ENCODE results near the gene ABCB8.
A peak's percentile ranks its signal among the peaks of the same experiment; 100 is the strongest.

ABCB8 gene

GRCh38 chr7:151066273-151066974, 38.2 kb downstream of the ABCB8 start:
- H3K36me3 ChIP-seq (replicated peaks) = peaks cover 69% of the 10 kb centered on the region
- no peak for DNase-seq
- H3K27ac ChIP-seq = no peak overlapping the region
- in situ Hi-C loops (cut with HindIII; ENCODE audit: low pct_ligation_motif_present, low sequenced_read_pairs) = no loop called here
- H3K4me3 ChIP-seq (ENCODE audit: low read depth, low read length) = no peak overlapping the region
- TF ChIP-seq CTCF (IDR thresholded peaks at IDR 0.05; ENCODE audit: low read depth, low read length, missing control alignments) = no peak
- H3K27me3 ChIP-seq (replicated peaks) = no peaks in the 10 kb centered on the region

DNA sequence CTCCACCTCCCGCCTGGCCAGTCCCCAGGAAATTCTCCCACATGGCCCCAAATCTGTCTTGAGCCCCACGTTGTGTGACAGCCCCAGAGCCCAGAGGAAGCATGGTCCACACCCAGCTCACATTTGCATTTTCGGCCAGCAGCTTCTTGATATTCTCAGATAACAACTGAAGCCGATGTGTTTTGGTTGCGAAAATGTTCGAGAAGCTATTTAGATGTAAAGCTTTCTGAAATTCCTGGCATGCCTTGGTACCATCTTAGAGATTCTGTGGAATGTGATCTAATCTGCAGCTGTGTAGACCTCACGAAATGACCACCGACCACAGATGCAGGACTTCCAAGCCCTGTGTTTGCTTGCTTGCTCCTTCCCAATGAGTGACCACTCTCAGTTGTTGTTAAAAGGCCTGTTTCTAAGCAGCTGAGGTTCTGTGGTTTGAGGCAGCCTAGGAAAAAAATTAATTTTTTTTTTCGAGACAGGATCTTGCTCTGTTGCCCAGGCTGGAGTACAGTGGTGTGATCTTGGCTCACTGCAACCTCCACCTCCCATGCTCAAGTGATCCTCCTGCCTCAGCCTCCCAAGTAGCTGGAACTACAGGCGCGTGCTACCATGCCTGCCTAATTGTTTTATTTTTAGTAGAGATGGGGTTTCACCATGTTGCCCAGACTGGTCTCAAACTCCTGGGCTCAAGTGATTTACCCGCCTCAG, 40.0 kb downstream of the ABCB8 start:
- peak overlapping the region; percentile 51 for H3K27ac ChIP-seq
- H3K27me3 ChIP-seq (replicated peaks) = no peaks in the 10 kb centered on the region
- peaks cover 81% of the 10 kb centered on the region for H3K36me3 ChIP-seq (replicated peaks)
- DNase-seq = peak; percentile 79
- in situ Hi-C loops (cut with HindIII; ENCODE audit: low pct_ligation_motif_present, low sequenced_read_pairs) = no loop called here
- H3K4me3 ChIP-seq (ENCODE audit: low read depth, low read length) = no peak overlapping the region
- no peak for TF ChIP-seq CTCF (IDR thresholded peaks at IDR 0.05; ENCODE audit: low read depth, low read length, missing control alignments)

DNA sequence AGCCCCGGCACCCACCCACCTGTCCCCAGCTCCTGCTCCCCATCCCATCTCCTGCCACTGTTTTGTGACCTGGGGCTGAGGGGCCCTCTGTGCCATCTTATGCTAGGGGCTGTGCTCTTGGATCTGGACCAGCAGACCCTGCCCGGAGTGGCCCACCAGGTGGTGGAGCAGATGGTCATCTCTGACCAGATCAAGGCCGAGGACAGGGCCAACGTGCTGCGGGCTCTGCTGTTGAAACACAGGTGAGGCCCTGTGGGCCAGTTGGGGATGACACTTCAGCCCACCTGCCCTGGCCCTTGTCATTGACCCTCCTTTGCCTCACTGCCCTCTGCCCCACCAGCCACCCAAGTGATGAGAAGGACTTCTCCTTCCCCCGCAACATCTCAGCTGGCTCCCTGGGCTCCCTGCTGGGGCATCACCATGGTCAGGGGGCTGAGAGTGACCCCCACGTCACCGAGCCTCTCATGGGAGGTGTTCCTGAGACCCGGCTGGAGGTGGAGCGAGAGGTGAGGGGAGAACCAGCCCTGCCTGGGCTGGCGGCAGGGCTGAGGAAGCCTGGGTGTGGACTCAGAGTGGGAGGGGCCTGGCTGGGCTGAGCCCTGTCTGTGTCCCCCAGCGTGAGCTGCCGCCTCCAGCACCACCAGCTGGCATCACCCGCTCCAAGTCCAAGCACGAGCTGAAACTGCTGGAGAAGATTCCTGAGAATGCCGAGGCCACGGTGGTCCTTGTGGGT, 41.8 kb downstream of the ABCB8 start:
- TF ChIP-seq CTCF (IDR thresholded peaks at IDR 0.05; ENCODE audit: low read depth, low read length, missing control alignments) = no peak
- Histone ChIP-seq H3K4me3 (ENCODE audit: low read depth, low read length) (no peak overlapping the region), H3K27me3 (replicated peaks) (no peaks in the 10 kb centered on the region), H3K27ac (no peak overlapping the region), H3K36me3 (replicated peaks) (peaks cover 87% of the 10 kb centered on the region)
- no peak for DNase-seq
- in situ Hi-C loops (cut with HindIII; ENCODE audit: low pct_ligation_motif_present, low sequenced_read_pairs) = no loop called here

- no peak overlapping the region for H3K27ac ChIP-seq
- H3K36me3 ChIP-seq (replicated peaks) = peaks cover 90% of the 10 kb centered on the region
- in situ Hi-C loops (cut with HindIII; ENCODE audit: low pct_ligation_motif_present, low sequenced_read_pairs) = no loop called here
- no peak for DNase-seq
- H3K4me3 ChIP-seq (ENCODE audit: low read depth, low read length) = no peak overlapping the region
- H3K27me3 ChIP-seq (replicated peaks) = no peaks in the 10 kb centered on the region
- no peak for TF ChIP-seq CTCF (IDR thresholded peaks at IDR 0.05; ENCODE audit: low read depth, low read length, missing control alignments)
These were observed 42.3 kb downstream of the ABCB8 start for GRCh38 chr7:151070574-151070960.

- H3K27me3 ChIP-seq (replicated peaks) = no peaks in the 10 kb centered on the region
- no peak for TF ChIP-seq CTCF (IDR thresholded peaks at IDR 0.05; ENCODE audit: low read depth, low read length, missing control alignments)
- H3K36me3 ChIP-seq (replicated peaks) = peaks cover 90% of the 10 kb centered on the region
- H3K27ac ChIP-seq = no peak overlapping the region
- DNase-seq = no peak
- in situ Hi-C loops (cut with HindIII; ENCODE audit: low pct_ligation_motif_present, low sequenced_read_pairs) = no loop called here
- H3K4me3 ChIP-seq (ENCODE audit: low read depth, low read length) = no peak overlapping the region
These were observed 43.0 kb downstream of the ABCB8 start for GRCh38 chr7:151071032-151071866.

Measured in brain microvascular endothelial cell (primary cell).